SW 1271 (cell line): ENCODE measurements around the gene KIRREL3.

Experiments
- DNase-seq, 2 experiments: peaks; one replicate each; lab custom pipeline; 2025; lab: John Stamatoyannopoulos, UW

Gene KIRREL3

GRCh38 chr11:126599217-126599897 is 401.2 kb downstream of the KIRREL3 start:
- no peak for DNase-seq

- no peak for DNase-seq
These were observed 402.0 kb downstream of the KIRREL3 start for GRCh38 chr11:126598344-126599216.

- no peak for DNase-seq
These were observed 403.5 kb downstream of the KIRREL3 start for GRCh38 chr11:126597041-126597440.

- no peak for DNase-seq
These were observed 404.1 kb downstream of the KIRREL3 start for GRCh38 chr11:126596474-126596873.

GRCh38 chr11:126595560-126595959 is 405.0 kb downstream of the KIRREL3 start:
- DNase-seq: no peak

GRCh38 chr11:126594921-126595367 is 405.6 kb downstream of the KIRREL3 start:
- no peak for DNase-seq

- no peak for DNase-seq
These were observed 407.8 kb downstream of the KIRREL3 start for GRCh38 chr11:126592496-126593410.

- DNase-seq: no peak
These were observed 408.5 kb downstream of the KIRREL3 start for GRCh38 chr11:126591966-126592489.

- no peak for DNase-seq
These were observed 411.1 kb downstream of the KIRREL3 start for GRCh38 chr11:126589492-126589803.

- DNase-seq: no peak
These were observed 411.7 kb downstream of the KIRREL3 start for GRCh38 chr11:126588630-126589491.

GRCh38 chr11:126587541-126587940 is 413.0 kb downstream of the KIRREL3 start:
- DNase-seq: no peak

- DNase-seq: peak in 1 of 2 experiments; percentile 31
These were observed 414.6 kb downstream of the KIRREL3 start for GRCh38 chr11:126585774-126586491.

GRCh38 chr11:126585388-126585773 is 415.2 kb downstream of the KIRREL3 start:
- DNase-seq: no peak

GRCh38 chr11:126583594-126584427 is 416.8 kb downstream of the KIRREL3 start:
- no peak for DNase-seq

GRCh38 chr11:126583101-126583500 is 417.5 kb downstream of the KIRREL3 start:
- no peak for DNase-seq

- no peak for DNase-seq
These were observed 418.5 kb downstream of the KIRREL3 start for GRCh38 chr11:126581871-126582648.

GRCh38 chr11:126578426-126578825 is 422.1 kb downstream of the KIRREL3 start:
- DNase-seq: no peak

GRCh38 chr11:126578021-126578420 is 422.5 kb downstream of the KIRREL3 start:
- no peak for DNase-seq

- DNase-seq: no peak
These were observed 424.7 kb downstream of the KIRREL3 start for GRCh38 chr11:126575849-126576248.
